ENCODE data around the gene ZNF467.

The ZNF467 gene

DNA sequence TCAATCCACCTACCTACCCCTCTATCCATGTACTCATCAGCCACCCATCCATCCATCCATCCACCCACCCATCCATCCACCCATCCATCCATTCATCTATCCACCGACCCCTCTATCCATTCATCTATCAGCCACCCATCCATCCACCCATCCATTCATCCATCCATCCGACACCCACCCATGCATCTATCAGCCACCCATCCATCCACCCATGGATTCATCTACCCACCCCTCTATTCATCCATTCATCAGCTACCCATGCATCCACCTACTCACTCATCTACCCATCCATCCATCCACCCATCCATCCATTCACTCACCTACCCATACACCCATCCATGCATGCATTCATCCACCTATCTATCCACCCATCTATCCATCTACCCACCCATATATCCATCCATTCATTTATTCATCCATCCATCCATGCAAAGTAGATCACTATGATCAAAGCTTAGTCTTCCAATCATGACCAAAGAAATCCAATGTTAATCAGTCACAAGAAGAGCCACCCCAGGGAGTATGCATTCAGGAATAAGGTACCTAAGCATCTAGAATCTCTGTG lies 27.7 kb upstream of the ZNF467 start:
- TF ChIP-seq, protein P1, sequence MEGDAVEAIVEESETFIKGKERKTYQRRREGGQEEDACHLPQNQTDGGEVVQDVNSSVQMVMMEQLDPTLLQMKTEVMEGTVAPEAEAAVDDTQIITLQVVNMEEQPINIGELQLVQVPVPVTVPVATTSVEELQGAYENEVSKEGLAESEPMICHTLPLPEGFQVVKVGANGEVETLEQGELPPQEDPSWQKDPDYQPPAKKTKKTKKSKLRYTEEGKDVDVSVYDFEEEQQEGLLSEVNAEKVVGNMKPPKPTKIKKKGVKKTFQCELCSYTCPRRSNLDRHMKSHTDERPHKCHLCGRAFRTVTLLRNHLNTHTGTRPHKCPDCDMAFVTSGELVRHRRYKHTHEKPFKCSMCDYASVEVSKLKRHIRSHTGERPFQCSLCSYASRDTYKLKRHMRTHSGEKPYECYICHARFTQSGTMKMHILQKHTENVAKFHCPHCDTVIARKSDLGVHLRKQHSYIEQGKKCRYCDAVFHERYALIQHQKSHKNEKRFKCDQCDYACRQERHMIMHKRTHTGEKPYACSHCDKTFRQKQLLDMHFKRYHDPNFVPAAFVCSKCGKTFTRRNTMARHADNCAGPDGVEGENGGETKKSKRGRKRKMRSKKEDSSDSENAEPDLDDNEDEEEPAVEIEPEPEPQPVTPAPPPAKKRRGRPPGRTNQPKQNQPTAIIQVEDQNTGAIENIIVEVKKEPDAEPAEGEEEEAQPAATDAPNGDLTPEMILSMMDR (conservative IDR thresholded peaks at IDR 0.05; ENCODE audit: low read depth), result no peak
- H3K27ac ChIP-seq, result no peak overlapping the region
- CTCF ChIA-PET, result no interaction called here
- POLR2A ChIA-PET (ENCODE audit: low non-redundant PET), result no interaction called here
- no peak for DNase-seq (ENCODE audit: low spot score)

DNA sequence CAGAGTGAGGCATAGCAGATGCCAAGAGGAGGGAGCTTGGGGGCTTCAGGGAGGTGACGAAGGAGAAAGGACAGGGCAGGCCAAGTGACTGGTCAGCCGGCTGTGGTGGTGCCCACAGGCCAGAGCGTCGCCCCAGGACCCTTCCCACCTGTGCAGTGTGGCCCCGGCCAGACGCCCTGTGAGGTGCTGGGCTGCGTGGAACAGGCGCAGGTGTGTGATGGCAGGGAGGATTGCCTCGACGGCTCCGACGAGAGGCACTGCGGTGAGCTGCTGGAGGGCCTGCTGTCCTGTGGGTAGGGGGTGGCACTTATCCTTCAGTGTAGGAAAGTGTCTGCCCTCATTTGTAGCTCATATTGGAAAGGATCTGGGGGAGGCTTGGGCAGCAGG lies 26.8 kb upstream of the ZNF467 start:
- TF ChIP-seq, protein P1 (conservative IDR thresholded peaks at IDR 0.05; ENCODE audit: low read depth), result 0 out of 2 replicates have a peak, but pooled peaks have one; percentile 3
- CTCF ChIA-PET, result interaction anchor here (0.6 kb wide), 1 partner anchor 82 kb away, joined by 3 read pairs; no protein-coding TSS in a partner anchor

DNA sequence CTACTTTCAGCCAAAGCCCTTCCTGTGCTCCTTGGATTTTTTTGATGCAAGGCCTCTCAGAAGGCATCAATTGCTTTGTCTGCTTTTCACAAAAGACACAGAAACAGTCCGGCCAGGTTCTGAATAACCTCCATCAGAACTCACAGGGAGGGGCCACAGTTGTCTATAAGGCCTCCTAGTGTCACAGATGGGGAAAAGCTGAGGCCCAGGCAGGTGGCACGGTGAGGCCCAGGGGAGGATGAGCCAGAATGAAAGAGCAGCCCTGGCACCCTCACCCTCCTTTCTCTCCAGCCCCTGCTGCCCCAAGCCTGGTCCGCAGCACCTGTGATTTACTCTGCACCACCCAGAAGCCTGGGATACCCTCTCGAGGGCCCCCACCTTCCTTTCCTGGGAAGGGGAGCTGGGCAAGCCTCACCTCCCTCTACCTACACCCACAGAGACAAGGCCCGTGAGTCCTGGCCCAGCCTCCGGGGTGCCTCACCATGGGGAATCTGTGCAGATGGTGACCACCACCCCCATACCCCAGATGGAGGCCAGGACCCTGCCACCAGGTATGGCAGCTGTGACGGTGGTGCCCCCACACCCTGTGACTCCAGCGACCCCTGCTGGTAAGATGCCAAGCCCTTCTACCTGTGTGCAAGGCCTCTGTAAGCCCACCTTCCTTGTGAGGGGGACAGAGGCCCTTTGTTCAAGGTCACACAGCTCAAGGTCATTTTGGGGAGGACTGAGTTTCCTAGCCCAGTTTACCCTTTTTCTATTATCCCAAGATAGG lies 26.2 kb upstream of the ZNF467 start:
- no peak for DNase-seq (ENCODE audit: low spot score)
- ChIA-PET POLR2A (ENCODE audit: low non-redundant PET) (no interaction called here), CTCF (interaction anchor here (0.6 kb wide), 1 partner anchor 81 kb away, joined by 3 read pairs; no protein-coding TSS in a partner anchor)
- H3K27ac ChIP-seq, result no peak overlapping the region
- TF ChIP-seq, protein P1 (conservative IDR thresholded peaks at IDR 0.05; ENCODE audit: low read depth), result peak; percentile 29

More for the DNA sequence above, 26.8 kb upstream of the ZNF467 start:
- no peak overlapping the region for H3K27ac ChIP-seq
- DNase-seq (ENCODE audit: low spot score), result no peak
- POLR2A ChIA-PET (ENCODE audit: low non-redundant PET), result no interaction called here

GRCh38 chr7:149797771-149798170 lies 24.4 kb upstream of the ZNF467 start:
- ChIA-PET CTCF (no interaction called here), POLR2A (ENCODE audit: low non-redundant PET) (interaction anchor here (0.6 kb wide), 1 partner anchor 77 kb away, joined by 3 read pairs; no protein-coding TSS in a partner anchor)
- DNase-seq (ENCODE audit: low spot score), result no peak
- TF ChIP-seq, protein P1 (conservative IDR thresholded peaks at IDR 0.05; ENCODE audit: low read depth), result no peak
- H3K27ac ChIP-seq, result no peak overlapping the region

- TF ChIP-seq, protein P1 (conservative IDR thresholded peaks at IDR 0.05; ENCODE audit: low read depth), result no peak
- DNase-seq (ENCODE audit: low spot score), result no peak
- POLR2A ChIA-PET (ENCODE audit: low non-redundant PET), result no interaction called here
- H3K27ac ChIP-seq, result no peak overlapping the region
- CTCF ChIA-PET, result no interaction called here
Observed at GRCh38 chr7:149796287-149796860, 23.0 kb upstream of the ZNF467 start.

DNA sequence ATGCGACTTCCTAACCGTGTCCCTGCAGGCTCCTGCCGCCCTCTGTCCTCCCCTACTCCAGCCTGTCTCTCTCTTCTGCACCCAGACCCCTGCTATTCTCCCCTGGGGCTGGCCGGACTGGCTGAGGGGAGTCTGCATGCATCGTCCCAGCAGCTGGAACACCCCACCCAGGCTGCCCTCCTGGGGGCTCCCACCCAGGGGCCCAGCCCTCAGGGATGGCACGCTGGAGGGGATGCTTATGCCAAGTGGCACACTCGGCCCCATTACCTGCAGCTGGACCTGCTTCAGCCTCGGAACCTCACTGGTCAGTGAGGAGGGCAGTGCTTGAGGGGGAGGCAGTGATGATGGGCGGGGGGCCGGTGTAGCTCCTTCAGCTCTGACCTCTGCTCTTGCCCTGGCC lies 21.7 kb upstream of the ZNF467 start:
- no peak for DNase-seq (ENCODE audit: low spot score)
- CTCF ChIA-PET, result no interaction called here
- POLR2A ChIA-PET (ENCODE audit: low non-redundant PET), result no interaction called here
- TF ChIP-seq, protein P1 (conservative IDR thresholded peaks at IDR 0.05; ENCODE audit: low read depth), result no peak
- H3K27ac ChIP-seq, result no peak overlapping the region
